Left lung (tissue), 10 donors: ENCODE data around the gene STK36. TPM values are rescaled to one million over a fixed set of nuclear protein-coding genes. Genes with fewer than 3 reads are reported as not detected.

Experiments
- ATAC-seq: fragments of 200-7000 bp; cut with Tn5 transposase; one replicate; pipeline ENCODE4 v1.9.1; 2020; ENCODE audit warnings: moderate library complexity
- DNase-seq, 4 donors: peaks; one replicate each; pipeline ENCODE4 v3.0.0-alpha.2; 2013 to 2020
- H3K27ac ChIP-seq, 2 donors: fragments of 200-600 bp; sonication (generic) in 1 of 2; one replicate each; pipeline versions ENCODE4 v1.5.0 to v1.8.0; 2020 to 2021
- H3K27me3 ChIP-seq, 2 donors: fragments of 200-600 bp; sonication (generic) in 1 of 2; one replicate each; pipeline versions ENCODE4 v1.5.0 to v1.8.0; 2020 to 2021
- H3K36me3 ChIP-seq, 2 donors: fragments of 200-600 bp; sonication (generic) in 1 of 2; one replicate each; pipeline versions ENCODE4 v1.5.0 to v1.8.0; 2020 to 2021
- H3K4me1 ChIP-seq, 2 donors: fragments of 200-600 bp; one replicate each; pipeline ENCODE4 v1.8.0; 2021
- H3K4me3 ChIP-seq, 2 donors: fragments of 200-600 bp; sonication (generic) in 1 of 2; one replicate each; pipeline versions ENCODE4 v1.5.0 to v1.8.0; 2020 to 2021; ENCODE audit warnings: mild to moderate bottlenecking in 1 of 2
- H3K9me3 ChIP-seq, 2 donors: fragments of 200-600 bp; sonication (generic) in 1 of 2; one replicate each; pipeline versions ENCODE4 v1.5.0 to v1.8.0; 2020 to 2021
- intact Hi-C, 2 donors: fragments of 100-400 bp; cut with DNase I; formaldehyde crosslinking; loops; one replicate each; pipeline versions ENCODE4 v1.11.2 to v1.14.2; 2022
- polyA plus RNA-seq, 6 donors: library from polyadenylated mRNA; unstranded; fragments of 120-200 nt; gene quantifications; one replicate each; pipeline ENCODE4 v1.2.1, GENCODE V29; 2013; ENCODE audit not compliant: insufficient read length in 6 of 6
- total RNA-seq, 2 donors: library from RNA; stranded (reverse); fragmentation: NEBNext Ultra II Directional; extraction: Animal tissue kit (Norgen Biotek cat#: 25700); gene quantifications; one replicate each; pipeline ENCODE4 v1.2.1, GENCODE V29; 2021
- TF ChIP-seq, protein P1 (sequence below), 2 donors: fragments of 200-600 bp; sonication (generic) in 1 of 2; IDR thresholded peaks; one replicate each; pipeline versions ENCODE4 v1.5.0 to v1.8.0; 2021; ENCODE audit warnings: antibody characterized with exemption in 2 of 2
- donor health status: DM: no; HTN: yes; CAD: no.
- donor health status: DM: no; HTN: no; CAD: no.

STK36 gene
- total and polyA plus RNA-seq, 8 donors: 40.1 to 112 (median 94.9) TPM

DNA sequence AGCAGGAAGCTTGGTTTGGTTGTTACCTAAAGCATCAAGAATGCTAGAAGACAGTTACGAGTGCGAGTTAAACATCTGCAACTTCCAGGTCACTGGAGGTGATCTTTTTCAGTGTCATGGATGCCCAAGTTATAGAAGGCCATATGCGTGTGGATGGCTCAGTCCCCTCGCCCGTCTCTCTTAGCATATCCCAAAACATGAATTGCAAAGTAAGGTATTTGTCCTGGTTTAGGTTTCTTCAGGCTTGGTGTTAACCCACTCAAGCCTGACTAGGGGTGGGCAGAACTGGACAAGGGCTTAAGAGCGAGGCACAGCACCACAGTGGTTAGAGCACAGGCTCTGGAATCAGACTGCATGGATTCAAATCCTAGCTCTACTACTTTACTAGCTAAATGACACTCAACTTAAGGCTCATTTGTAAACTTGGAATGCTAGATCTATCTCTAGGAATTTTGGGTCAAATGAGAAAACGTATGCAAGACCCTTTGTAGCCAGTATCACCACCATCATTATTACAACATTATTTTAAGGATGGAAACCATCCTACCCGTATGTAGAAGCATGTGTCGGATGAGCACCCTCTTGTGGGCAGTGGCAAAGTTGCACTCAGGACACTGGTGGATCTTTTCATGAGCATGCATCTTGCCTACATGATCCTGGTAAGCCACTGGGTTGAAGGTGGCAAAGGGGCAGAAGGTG, 23.6 kb upstream of the STK36 start:
- TF ChIP-seq, protein P1, sequence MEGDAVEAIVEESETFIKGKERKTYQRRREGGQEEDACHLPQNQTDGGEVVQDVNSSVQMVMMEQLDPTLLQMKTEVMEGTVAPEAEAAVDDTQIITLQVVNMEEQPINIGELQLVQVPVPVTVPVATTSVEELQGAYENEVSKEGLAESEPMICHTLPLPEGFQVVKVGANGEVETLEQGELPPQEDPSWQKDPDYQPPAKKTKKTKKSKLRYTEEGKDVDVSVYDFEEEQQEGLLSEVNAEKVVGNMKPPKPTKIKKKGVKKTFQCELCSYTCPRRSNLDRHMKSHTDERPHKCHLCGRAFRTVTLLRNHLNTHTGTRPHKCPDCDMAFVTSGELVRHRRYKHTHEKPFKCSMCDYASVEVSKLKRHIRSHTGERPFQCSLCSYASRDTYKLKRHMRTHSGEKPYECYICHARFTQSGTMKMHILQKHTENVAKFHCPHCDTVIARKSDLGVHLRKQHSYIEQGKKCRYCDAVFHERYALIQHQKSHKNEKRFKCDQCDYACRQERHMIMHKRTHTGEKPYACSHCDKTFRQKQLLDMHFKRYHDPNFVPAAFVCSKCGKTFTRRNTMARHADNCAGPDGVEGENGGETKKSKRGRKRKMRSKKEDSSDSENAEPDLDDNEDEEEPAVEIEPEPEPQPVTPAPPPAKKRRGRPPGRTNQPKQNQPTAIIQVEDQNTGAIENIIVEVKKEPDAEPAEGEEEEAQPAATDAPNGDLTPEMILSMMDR (IDR thresholded peaks at IDR 0.05): peak; percentile 73 to 76
- intact Hi-C loops: no loop called here
- ATAC-seq (peak; percentile 91), DNase-seq (peak in 3 of 4 donors; percentile 16 to 45 (median 41))
- H3K27ac ChIP-seq: no peak overlapping the region
- no peaks in the 10 kb centered on the region for H3K27me3 ChIP-seq
- peaks cover 5 to 100% of the 10 kb centered on the region in 2 donors for H3K36me3 ChIP-seq
- H3K4me3 ChIP-seq: no peak overlapping the region
- no peaks in the 10 kb centered on the region for H3K9me3 ChIP-seq
- no peaks in the 10 kb centered on the region for H3K4me1 ChIP-seq

DNA sequence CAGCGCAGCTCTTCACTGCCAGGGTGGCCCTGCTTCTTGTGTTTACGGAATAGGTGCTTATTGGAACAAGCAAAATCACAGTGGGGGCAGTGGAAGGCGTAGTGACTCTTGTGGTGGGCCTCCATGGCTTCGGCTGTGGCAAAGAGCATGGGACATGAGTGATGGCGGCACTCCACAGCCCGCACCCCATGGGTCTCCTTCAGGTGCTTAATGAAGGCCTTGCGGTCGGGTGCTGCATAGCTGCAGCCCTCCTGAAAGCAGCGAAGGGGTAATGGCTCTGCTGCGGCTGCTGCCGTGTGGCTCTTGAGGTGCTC, 23.1 kb upstream of the STK36 start:
- TF ChIP-seq, protein P1 (IDR thresholded peaks at IDR 0.05): no peak
- ATAC-seq (no peak), DNase-seq (no peak)
- Histone ChIP-seq H3K36me3 (peaks cover 5 to 100% of the 10 kb centered on the region in 2 donors), H3K4me1 (no peaks in the 10 kb centered on the region), H3K27me3 (no peaks in the 10 kb centered on the region), H3K27ac (no peak overlapping the region), H3K4me3 (no peak overlapping the region), H3K9me3 (no peaks in the 10 kb centered on the region)
- intact Hi-C loops: no loop called here

DNA sequence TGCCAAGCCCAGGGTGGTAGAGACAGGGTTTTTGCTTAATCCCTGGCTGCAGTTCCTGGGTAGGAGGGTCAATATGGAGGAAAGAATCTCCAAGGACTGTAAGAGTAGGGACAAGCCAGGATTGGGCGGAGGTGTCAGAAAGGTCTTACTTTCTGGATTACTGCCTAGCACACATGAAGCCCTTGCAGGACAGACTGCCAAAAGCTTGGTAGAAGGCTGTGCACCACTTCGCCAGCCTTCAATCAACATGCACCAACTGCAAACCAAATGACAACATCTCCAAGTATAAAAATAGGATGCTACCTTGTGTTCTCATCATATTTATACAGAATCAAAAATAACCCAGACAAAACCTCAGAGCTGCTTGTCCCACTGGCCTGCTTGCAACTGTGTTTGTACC, 16.1 kb upstream of the STK36 start:
- Histone ChIP-seq H3K27me3 (no peaks in the 10 kb centered on the region), H3K27ac (no peak overlapping the region), H3K36me3 (peaks cover 0 to 64% of the 10 kb centered on the region in 2 donors), H3K9me3 (no peaks in the 10 kb centered on the region), H3K4me1 (peaks cover 12 to 22% of the 10 kb centered on the region in 2 donors), H3K4me3 (no peak overlapping the region)
- ATAC-seq (no peak), DNase-seq (no peak)
- intact Hi-C loops: no loop called here
- TF ChIP-seq, protein P1 (IDR thresholded peaks at IDR 0.05): no peak

- intact Hi-C loops: no loop called here
- H3K27ac ChIP-seq: peak overlapping the region; percentile 50 to 71
- TF ChIP-seq, protein P1 (IDR thresholded peaks at IDR 0.05): peak; percentile 17 to 26
Measured at GRCh38 chr2:218658671-218659257, 13.1 kb upstream of the STK36 start.

DNA sequence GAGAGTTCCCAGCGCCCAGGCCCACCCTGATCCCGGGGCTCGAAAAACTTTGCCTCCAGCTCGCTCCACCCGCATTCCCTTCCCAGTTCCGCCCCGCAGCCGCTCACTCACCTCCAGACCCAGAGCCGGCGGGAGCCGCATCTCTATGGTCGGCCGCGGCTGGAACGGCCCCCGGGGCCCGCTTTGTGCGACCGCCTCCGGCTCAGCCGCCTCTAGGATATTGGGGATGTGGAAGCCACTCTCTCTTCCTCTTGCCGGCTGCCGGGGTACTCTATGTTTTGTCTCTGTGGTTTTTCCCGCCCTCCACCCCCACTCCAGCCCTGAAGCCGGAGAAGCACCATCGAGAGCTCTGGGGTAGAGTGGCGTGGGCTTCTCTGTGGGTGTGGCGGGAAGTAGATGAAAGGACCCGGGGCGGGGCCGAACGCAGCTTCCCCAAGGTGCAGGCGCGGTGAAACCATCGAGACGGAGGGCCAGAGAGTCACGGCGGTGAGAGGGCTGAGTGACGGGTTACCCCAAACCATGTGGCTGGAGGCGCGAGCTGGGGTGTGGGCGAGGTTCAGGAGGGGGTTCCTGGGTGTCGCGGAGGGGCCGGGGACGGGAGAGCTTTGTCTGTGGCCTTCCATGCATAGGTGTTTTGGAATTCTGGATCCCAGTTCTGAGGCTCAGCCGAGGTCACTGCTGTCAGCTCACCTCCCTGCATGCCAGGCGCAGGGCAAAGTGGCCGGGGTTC, 12.5 kb upstream of the STK36 start, which contains the start of the genes BCS1L and ZNF142:
Gene BCS1L, plus strand, starts transcription at position 426 of the 730 bp plus-strand sequence. CDS start 1,305 bp downstream, outside the sequence.
Gene ZNF142, minus strand, starts transcription at position 366 of the 730 bp plus-strand sequence. CDS start 3,194 bp downstream, outside the sequence.
- ATAC-seq (peak; percentile 98), DNase-seq (peak; percentile 81 to 98 (median 92))
- Histone ChIP-seq H3K9me3 (no peaks in the 10 kb centered on the region), H3K4me1 (peaks cover 12 to 22% of the 10 kb centered on the region in 2 donors), H3K4me3 (peak within 1 kb of the TSS; percentile 84 to 86), H3K27ac (peak within 1 kb of the TSS; percentile 50 to 71), H3K27me3 (no peaks in the 10 kb centered on the region), H3K36me3 (peaks cover 0 to 59% of the 10 kb centered on the region in 2 donors)
- TF ChIP-seq, protein P1 (IDR thresholded peaks at IDR 0.05): no peak
- intact Hi-C loops: no loop called here

More at GRCh38 chr2:218658671-218659257, 13.1 kb upstream of the STK36 start:
- H3K27me3 ChIP-seq: no peaks in the 10 kb centered on the region
- DNase-seq (peak in 3 of 4 donors; percentile 3 to 42 (median 20)), ATAC-seq (peak; percentile 67)
- H3K36me3 ChIP-seq: peaks cover 0 to 59% of the 10 kb centered on the region in 2 donors
- H3K4me3 ChIP-seq: peak overlapping the region; percentile 84 to 86
- H3K4me1 ChIP-seq: peaks cover 12 to 22% of the 10 kb centered on the region in 2 donors
- no peaks in the 10 kb centered on the region for H3K9me3 ChIP-seq
